Uterus (tissue), 4 donors: ENCODE data around the gene PLPPR3. TPM values are rescaled to one million over a fixed set of nuclear protein-coding genes. Genes with fewer than 3 reads are reported as not detected.
"Not testable (repeated sequence)": the region's sequence is repeated elsewhere in the genome, so short reads cannot be mapped to it uniquely, and the experiment has no call there.

Source experiments
- DNase-seq, 2 donors: peaks; one replicate each; pipeline ENCODE4 v3.0.0-alpha.2; 2019 to 2020
- H3K27ac ChIP-seq, 2 donors: fragments of 200-600 bp; sonication (generic); 1 replicate in 1 of 2; 2 replicates in 1 of 2; pipeline ENCODE4 v1.5.1; 2016 to 2018
- H3K27me3 ChIP-seq, 2 donors: fragments of 200-600 bp; sonication (generic); one replicate each; pipeline ENCODE4 v1.5.1; 2018 to 2019; ENCODE audit warnings: control low read depth in 1 of 2
- H3K36me3 ChIP-seq, 2 donors: fragments of 200-600 bp; sonication (generic); one replicate each; pipeline ENCODE4 v1.5.1; 2019; ENCODE audit warnings: control low read depth in 1 of 2
- H3K4me1 ChIP-seq, 2 donors: fragments of 200-600 bp; sonication (generic); one replicate each; pipeline ENCODE4 v1.5.1; 2018 to 2019; ENCODE audit warnings: control low read depth in 1 of 2
- H3K4me3 ChIP-seq, 2 donors: fragments of 200-600 bp; sonication (generic); 1 replicate in 1 of 2; 2 replicates in 1 of 2; pipeline ENCODE4 v1.5.1; 2018 to 2019; ENCODE audit warnings: mild to moderate bottlenecking in 1 of 2
- H3K9me3 ChIP-seq, 2 donors: fragments of 200-600 bp; sonication (generic); one replicate each; pipeline ENCODE4 v1.5.1; 2019; ENCODE audit warnings: control low read depth in 1 of 2
- POLR2A ChIP-seq, 2 donors: fragments of 450-650 bp; IDR thresholded peaks; one replicate each; pipeline ENCODE4 v1.6.1; 2016; ENCODE audit warnings: antibody characterized with exemption in 2 of 2, mild to moderate bottlenecking in 1 of 2, moderate library complexity in 1 of 2
- intact Hi-C: fragments of 100-400 bp; cut with DNase I; formaldehyde crosslinking; loops from one replicate; pipeline ENCODE4 v1.15.1; 2023; ENCODE audit warnings: low total_unique reads
- total RNA-seq, 4 donors: library from RNA; depleted of rRNA in 3 of 4; stranded (reverse); fragments of >200 nt in 3 of 4; gene quantifications; one replicate each; pipeline versions ENCODE4 v1.1.0 to v1.2.4, GENCODE V29; 2014 to 2023
- TF ChIP-seq, protein P1 (sequence below), 4 experiments: fragments of 200-600 bp in 2 of 4; fragments of 450-650 bp in 2 of 4; sonication (generic) in 2 of 4; IDR thresholded peaks; one replicate each; pipeline ENCODE4 v1.5.1; 2016 to 2019; ENCODE audit warnings: antibody characterized with exemption in 4 of 4, mild to moderate bottlenecking in 2 of 4, moderate library complexity in 1 of 4
- donor health status: DM: yes; HTN: yes; CAD: no.

PLPPR3 gene
- total RNA-seq, 4 donors from 2014 or later: 3.4 TPM; not detected in 3

DNA sequence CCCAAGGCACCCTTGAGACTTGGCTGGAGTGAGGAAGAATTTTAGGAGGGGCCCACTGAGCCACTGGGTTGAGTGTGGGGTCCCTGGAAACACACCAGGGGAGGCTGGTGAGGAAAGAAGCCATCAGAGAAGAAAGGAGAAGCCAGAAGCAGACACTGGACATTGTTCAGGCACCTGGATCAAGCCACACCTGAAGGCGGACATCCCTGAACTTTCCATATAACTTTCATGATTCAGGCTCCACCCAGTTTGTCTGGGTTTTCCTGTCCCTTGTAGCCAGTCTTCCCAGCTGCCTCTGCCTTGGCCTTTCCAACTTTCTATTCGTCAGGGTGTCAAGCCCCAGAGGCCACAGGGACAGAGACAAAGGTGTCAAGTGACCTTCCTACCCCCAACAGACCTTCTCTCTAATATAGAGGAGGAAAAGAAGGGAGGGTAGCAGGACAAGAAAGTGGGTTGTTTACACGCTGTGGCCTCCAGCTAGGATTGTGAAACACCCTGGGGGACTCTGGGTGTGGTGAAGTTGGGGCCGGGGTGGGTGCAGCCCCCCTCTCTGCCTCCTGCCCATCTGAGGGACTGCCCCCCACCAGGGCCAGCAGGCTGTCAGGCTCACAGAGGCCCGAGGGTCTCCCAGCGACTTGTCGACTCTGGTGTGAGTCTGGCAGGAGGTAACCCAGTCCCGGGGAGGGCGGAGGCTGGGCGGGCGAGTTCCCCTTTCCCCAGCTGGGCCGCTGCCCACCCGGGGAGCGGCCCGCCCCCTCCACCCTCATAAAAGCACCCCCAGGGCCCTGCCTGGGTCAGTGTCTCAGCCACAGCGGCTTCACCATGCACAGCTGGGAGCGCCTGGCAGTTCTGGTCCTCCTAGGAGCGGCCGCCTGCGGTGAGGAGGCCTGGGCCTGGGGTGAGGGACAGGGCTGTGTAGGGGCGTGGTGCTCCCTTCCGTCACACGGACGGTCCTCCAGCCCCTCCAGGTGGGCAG, 37.4 kb upstream of the PLPPR3 start, which contains the start of gene CFD:
Gene CFD, plus strand, starts transcription at position 797 of the 976 bp plus-strand sequence. Its CDS starts 26 bp downstream, at position 823.
- Histone ChIP-seq H3K4me1 (peaks cover 0 to 17% of the 10 kb centered on the region in 2 donors), H3K27ac (peak within 1 kb of the TSS in 1 of 2 donors; percentile 27), H3K4me3 (peak within 1 kb of the TSS in 1 of 2 donors; percentile 7), H3K27me3 (peaks cover 0 to 26% of the 10 kb centered on the region in 2 donors), H3K9me3 (no peaks in the 10 kb centered on the region), H3K36me3 (no peaks in the 10 kb centered on the region)
- intact Hi-C loops: no loop called here
- TF ChIP-seq POLR2A (IDR thresholded peaks at IDR 0.05): peak in 1 of 2 donors; percentile 20
- TF ChIP-seq, protein P1, sequence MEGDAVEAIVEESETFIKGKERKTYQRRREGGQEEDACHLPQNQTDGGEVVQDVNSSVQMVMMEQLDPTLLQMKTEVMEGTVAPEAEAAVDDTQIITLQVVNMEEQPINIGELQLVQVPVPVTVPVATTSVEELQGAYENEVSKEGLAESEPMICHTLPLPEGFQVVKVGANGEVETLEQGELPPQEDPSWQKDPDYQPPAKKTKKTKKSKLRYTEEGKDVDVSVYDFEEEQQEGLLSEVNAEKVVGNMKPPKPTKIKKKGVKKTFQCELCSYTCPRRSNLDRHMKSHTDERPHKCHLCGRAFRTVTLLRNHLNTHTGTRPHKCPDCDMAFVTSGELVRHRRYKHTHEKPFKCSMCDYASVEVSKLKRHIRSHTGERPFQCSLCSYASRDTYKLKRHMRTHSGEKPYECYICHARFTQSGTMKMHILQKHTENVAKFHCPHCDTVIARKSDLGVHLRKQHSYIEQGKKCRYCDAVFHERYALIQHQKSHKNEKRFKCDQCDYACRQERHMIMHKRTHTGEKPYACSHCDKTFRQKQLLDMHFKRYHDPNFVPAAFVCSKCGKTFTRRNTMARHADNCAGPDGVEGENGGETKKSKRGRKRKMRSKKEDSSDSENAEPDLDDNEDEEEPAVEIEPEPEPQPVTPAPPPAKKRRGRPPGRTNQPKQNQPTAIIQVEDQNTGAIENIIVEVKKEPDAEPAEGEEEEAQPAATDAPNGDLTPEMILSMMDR (IDR thresholded peaks at IDR 0.05): no peak
- DNase-seq: no peak

DNA sequence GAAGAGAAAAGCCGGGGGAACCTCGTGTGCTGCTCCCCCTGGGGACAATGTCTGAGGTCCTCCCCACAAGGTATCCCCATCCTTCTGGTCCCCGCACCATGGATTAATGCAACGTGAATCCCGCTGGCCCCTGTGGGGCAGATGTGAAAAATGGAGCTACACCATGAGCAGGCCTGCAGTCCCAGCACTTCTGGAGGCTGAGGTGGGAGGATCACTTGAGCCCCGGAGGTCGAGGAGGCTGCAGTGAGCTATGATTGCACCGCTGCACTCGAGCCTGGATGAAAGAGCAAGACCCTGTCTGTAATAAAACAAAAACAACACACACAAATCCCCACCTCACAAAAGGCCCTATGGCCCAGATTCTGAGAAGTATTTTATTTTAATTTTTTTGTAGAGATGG, 36.5 kb upstream of the PLPPR3 start:
- no peaks in the 10 kb centered on the region for H3K36me3 ChIP-seq
- TF ChIP-seq, protein P1 (IDR thresholded peaks at IDR 0.05): no peak
- TF ChIP-seq POLR2A (IDR thresholded peaks at IDR 0.05): no peak
- H3K4me3 ChIP-seq: no peak overlapping the region
- H3K4me1 ChIP-seq: peaks cover 0 to 17% of the 10 kb centered on the region in 2 donors
- no peak for DNase-seq
- peaks cover 0 to 27% of the 10 kb centered on the region in 2 donors for H3K27me3 ChIP-seq
- intact Hi-C loops: no loop called here
- no peak overlapping the region for H3K27ac ChIP-seq
- H3K9me3 ChIP-seq: no peaks in the 10 kb centered on the region

DNA sequence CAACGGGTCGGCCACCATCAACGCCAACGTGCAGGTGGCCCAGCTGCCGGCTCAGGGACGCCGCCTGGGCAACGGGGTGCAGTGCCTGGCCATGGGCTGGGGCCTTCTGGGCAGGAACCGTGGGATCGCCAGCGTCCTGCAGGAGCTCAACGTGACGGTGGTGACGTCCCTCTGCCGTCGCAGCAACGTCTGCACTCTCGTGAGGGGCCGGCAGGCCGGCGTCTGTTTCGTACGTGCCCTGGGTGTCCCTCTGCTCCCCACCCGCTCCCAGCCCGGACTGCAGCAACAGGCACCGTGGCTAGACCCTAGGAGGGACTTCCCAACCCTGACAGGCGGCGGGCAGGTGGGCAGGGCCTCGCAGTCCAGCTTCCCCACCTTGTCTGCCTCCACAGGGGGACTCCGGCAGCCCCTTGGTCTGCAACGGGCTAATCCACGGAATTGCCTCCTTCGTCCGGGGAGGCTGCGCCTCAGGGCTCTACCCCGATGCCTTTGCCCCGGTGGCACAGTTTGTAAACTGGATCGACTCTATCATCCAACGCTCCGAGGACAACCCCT, 33.9 kb upstream of the PLPPR3 start:
- DNase-seq: no peak
- no peaks in the 10 kb centered on the region for H3K36me3 ChIP-seq
- no peak overlapping the region for H3K27ac ChIP-seq
- intact Hi-C loops: no loop called here
- no peak overlapping the region for H3K4me3 ChIP-seq
- H3K4me1 ChIP-seq: peaks cover 3 to 8% of the 10 kb centered on the region in 2 donors
- no peak for TF ChIP-seq POLR2A (IDR thresholded peaks at IDR 0.05)
- TF ChIP-seq, protein P1 (IDR thresholded peaks at IDR 0.05): no peak
- peaks cover 9 to 32% of the 10 kb centered on the region in 2 donors for H3K27me3 ChIP-seq
- H3K9me3 ChIP-seq: no peaks in the 10 kb centered on the region

DNA sequence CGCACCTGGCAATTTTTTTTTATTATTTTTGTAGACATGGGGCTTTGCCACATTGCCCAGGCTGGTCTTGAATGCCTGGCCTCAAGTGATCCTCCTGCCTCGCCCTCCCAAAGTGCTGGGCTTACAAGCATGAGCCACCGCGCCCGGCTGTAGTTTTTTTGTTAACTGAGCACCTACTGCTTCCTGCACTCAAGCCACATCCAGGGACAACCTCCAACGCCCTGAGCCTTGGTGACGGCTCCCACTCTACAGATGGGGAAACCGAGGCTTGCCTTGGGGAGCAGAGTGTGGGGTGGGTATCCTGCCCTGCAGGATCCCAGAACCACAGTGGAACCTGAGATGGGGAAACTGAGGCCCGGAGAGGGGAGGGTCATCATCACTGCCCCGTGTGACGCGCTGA, 33.4 kb upstream of the PLPPR3 start:
- Histone ChIP-seq H3K4me3 (no peak overlapping the region), H3K27ac (no peak overlapping the region), H3K36me3 (no peaks in the 10 kb centered on the region), H3K27me3 (peaks cover 9 to 27% of the 10 kb centered on the region in 2 donors), H3K9me3 (no peaks in the 10 kb centered on the region), H3K4me1 (peaks cover 3% of the 10 kb centered on the region in 2 donors)
- intact Hi-C loops: no loop called here
- no peak for TF ChIP-seq POLR2A (IDR thresholded peaks at IDR 0.05)
- TF ChIP-seq, protein P1 (IDR thresholded peaks at IDR 0.05): no peak
- DNase-seq: no peak

DNA sequence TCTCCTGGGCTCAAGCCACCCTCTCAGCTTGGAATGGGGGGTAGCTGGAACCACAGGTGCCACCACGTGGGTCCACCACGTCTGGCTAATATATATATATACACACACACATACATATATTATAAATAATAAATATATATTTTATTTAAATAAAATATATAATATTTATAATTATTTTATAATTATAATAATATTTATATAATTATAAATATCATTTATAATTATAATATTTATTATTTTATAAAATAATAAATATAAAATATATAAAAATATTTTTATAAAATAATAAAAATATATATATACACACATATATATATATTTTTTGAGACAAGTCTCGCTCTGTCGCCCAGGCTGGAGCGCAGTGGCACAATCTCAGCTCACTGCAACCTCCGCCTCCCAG, 32.8 kb upstream of the PLPPR3 start:
- H3K4me1 ChIP-seq: peaks cover 0 to 3% of the 10 kb centered on the region in 2 donors
- TF ChIP-seq, protein P1 (IDR thresholded peaks at IDR 0.05): no peak
- no peak for TF ChIP-seq POLR2A (IDR thresholded peaks at IDR 0.05)
- no peaks in the 10 kb centered on the region for H3K36me3 ChIP-seq
- DNase-seq: no peak
- no peak overlapping the region for H3K27ac ChIP-seq
- H3K27me3 ChIP-seq: peaks cover 9 to 21% of the 10 kb centered on the region in 2 donors
- no peak overlapping the region for H3K4me3 ChIP-seq
- H3K9me3 ChIP-seq: no peaks in the 10 kb centered on the region
- intact Hi-C loops: no loop called here

DNA sequence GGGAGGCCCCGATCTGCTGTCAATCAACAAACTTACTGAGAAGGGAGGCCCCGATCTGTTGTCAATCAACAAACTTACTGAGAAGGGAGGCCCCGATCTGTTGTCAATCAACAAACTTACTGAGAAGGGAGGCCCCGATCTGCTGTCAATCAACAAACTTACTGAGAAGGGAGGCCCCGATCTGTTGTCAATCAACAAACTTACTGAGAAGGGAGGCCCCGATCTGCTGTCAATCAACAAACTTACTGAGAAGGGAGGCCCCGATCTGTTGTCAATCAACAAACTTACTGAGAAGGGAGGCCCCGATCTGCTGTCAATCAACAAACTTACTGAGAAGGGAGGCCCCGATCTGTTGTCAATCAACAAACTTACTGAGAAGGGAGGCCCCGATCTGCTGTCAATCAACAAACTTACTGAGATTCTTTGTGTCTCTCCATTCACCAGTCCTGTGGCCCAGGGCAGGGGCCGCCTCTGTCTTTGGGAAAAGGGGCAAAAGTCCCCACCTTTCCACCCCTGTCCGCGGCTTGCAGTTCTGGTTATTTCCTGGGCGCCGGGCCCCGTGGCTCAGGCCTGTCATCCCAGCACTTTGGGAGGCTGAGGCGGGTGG, 32.0 kb upstream of the PLPPR3 start:
- H3K4me3 ChIP-seq, H3K9me3 ChIP-seq, intact Hi-C loops, H3K27ac ChIP-seq, DNase-seq, H3K36me3 ChIP-seq, H3K4me1 ChIP-seq: not testable (repeated sequence)
- H3K27me3 ChIP-seq: peaks cover 9 to 18% of the 10 kb centered on the region in 2 donors
